Nephron progenitor cell (in vitro differentiated cells): ENCODE data around the gene SFXN4.
"Not testable (repeated sequence)": the region's sequence is repeated elsewhere in the genome, so short reads cannot be mapped to it uniquely, and the experiment has no call there.

Source experiments
- DNase-seq: peaks from one replicate; pipeline ENCODE4 v3.0.0; 2021
- H3K27ac Mint-ChIP-seq: 2 replicates; pipeline ENCODE4 v1.8.0; 2021; ENCODE audit warnings: mild to moderate bottlenecking, moderate library complexity, mixed read lengths
- H3K27me3 Mint-ChIP-seq: 2 replicates; pipeline ENCODE4 v1.8.0; 2021; ENCODE audit warnings: mild to moderate bottlenecking, low read depth, mixed read lengths; ENCODE audit not compliant: poor library complexity
- H3K36me3 Mint-ChIP-seq: 2 replicates; pipeline ENCODE4 v1.8.0; 2021; ENCODE audit warnings: low read depth, mixed read lengths
- H3K4me1 Mint-ChIP-seq: 2 replicates; pipeline ENCODE4 v1.8.0; 2021; ENCODE audit warnings: mixed read lengths
- H3K4me3 Mint-ChIP-seq: 2 replicates; pipeline ENCODE4 v1.8.0; 2021; ENCODE audit warnings: mild to moderate bottlenecking, moderate library complexity, mixed read lengths
- H3K9me3 Mint-ChIP-seq: 2 replicates; pipeline ENCODE4 v1.8.0; 2021; ENCODE audit warnings: mild to moderate bottlenecking, moderate library complexity, mixed read lengths
- CTCF ChIP-seq: fragments of 200-600 bp; sonication (generic); IDR thresholded peaks from 2 replicates; pipeline ENCODE4 v1.5.0; 2021; ENCODE audit warnings: antibody characterized with exemption

SFXN4 gene

GRCh38 chr10:119149157-119149556 is 16.4 kb downstream of the SFXN4 start:
- no peaks in the 10 kb centered on the region for H3K4me1 Mint-ChIP-seq
- TF ChIP-seq CTCF, result no peak

GRCh38 chr10:119143657-119144056 is 21.9 kb downstream of the SFXN4 start:
- Mint-ChIP-seq H3K27ac (no peak overlapping the region), H3K4me1 (peaks cover 16% of the 10 kb centered on the region), H3K27me3 (no peaks in the 10 kb centered on the region), H3K9me3 (no peaks in the 10 kb centered on the region), H3K36me3 (peaks cover 32% of the 10 kb centered on the region), H3K4me3 (no peak overlapping the region)
- no peak for TF ChIP-seq CTCF
- DNase-seq, result no peak

More at GRCh38 chr10:119149157-119149556, 16.4 kb downstream of the SFXN4 start:
- Mint-ChIP-seq H3K36me3 (peaks cover 48% of the 10 kb centered on the region), H3K4me3 (no peak overlapping the region), H3K27me3 (no peaks in the 10 kb centered on the region), H3K27ac (peak overlapping the region; percentile 75), H3K9me3 (no peaks in the 10 kb centered on the region)
- no peak for DNase-seq

- no peak for TF ChIP-seq CTCF
- Mint-ChIP-seq H3K9me3 (no peaks in the 10 kb centered on the region), H3K27me3 (no peaks in the 10 kb centered on the region), H3K36me3 (peaks cover 21% of the 10 kb centered on the region), H3K4me1 (peaks cover 22% of the 10 kb centered on the region), H3K27ac (peak overlapping the region; percentile 92), H3K4me3 (no peak overlapping the region)
- DNase-seq, result no peak
Measured at GRCh38 chr10:119140603-119141245, 24.8 kb downstream of the SFXN4 start.

GRCh38 chr10:119139464-119140067 is 25.9 kb downstream of the SFXN4 start:
- Mint-ChIP-seq H3K4me3 (no peak overlapping the region), H3K36me3 (peaks cover 27% of the 10 kb centered on the region), H3K27me3 (no peaks in the 10 kb centered on the region), H3K4me1 (peaks cover 22% of the 10 kb centered on the region), H3K27ac (peak overlapping the region; percentile 86), H3K9me3 (no peaks in the 10 kb centered on the region)
- DNase-seq, result peak; percentile 46
- TF ChIP-seq CTCF, result peak; percentile 59

- H3K27ac Mint-ChIP-seq, result peak overlapping the region; percentile 58
Measured at GRCh38 chr10:119138346-119139306, 26.9 kb downstream of the SFXN4 start.

GRCh38 chr10:119137878-119138277 is 27.6 kb downstream of the SFXN4 start:
- Mint-ChIP-seq H3K36me3 (peaks cover 36% of the 10 kb centered on the region), H3K27ac (peak overlapping the region; percentile 51), H3K4me1 (peaks cover 29% of the 10 kb centered on the region)
- DNase-seq, H3K27me3 Mint-ChIP-seq, H3K4me3 Mint-ChIP-seq, H3K9me3 Mint-ChIP-seq: not testable (repeated sequence)

More at GRCh38 chr10:119138346-119139306, 26.9 kb downstream of the SFXN4 start:
- TF ChIP-seq CTCF, result no peak
- Mint-ChIP-seq H3K27me3 (no peaks in the 10 kb centered on the region), H3K36me3 (peaks cover 33% of the 10 kb centered on the region), H3K4me1 (peaks cover 25% of the 10 kb centered on the region), H3K4me3 (no peak overlapping the region), H3K9me3 (no peaks in the 10 kb centered on the region)
- no peak for DNase-seq
